GM21528 (cell line): ENCODE measurements around the gene ZFYVE26.
"Not testable (repeated sequence)": the region's sequence is repeated elsewhere in the genome, so short reads cannot be mapped to it uniquely, and the experiment has no call there.

Source experiments
- ATAC-seq: cut with Tn5 transposase; IDR thresholded peaks from one replicate; pipeline ENCODE4 v1.9.1; 2021; ENCODE audit warnings: mild to moderate bottlenecking, moderate library complexity; ENCODE audit not compliant: unreplicated experiment, low FRiP score

ZFYVE26 gene

GRCh38 chr14:67759916-67760315 lies 56.5 kb downstream of the ZFYVE26 start:
- no peak for ATAC-seq

DNA sequence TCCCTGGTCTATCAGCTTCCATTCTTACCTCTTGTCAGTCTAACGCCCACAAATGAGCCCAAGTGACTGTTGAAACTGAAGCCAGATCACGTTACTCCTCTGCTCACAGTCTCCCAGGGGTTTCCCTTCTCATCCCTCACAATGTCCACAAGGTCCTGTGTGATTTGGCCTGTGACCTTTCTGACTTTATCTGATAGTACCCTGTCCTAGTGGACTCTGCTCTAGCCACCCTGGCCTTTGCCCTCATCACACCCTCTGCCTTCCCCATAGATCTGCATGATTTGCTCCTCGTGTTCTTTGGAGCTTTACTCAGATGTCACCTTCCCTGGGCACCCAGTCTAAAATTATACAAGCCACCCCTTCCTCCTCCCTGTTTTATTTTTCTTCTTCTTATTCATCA lies 59.2 kb downstream of the ZFYVE26 start:
- no peak for ATAC-seq

GRCh38 chr14:67756496-67756895 lies 59.9 kb downstream of the ZFYVE26 start:
- no peak for ATAC-seq

- no peak for ATAC-seq
Measured at GRCh38 chr14:67749341-67750084, 66.9 kb downstream of the ZFYVE26 start.

DNA sequence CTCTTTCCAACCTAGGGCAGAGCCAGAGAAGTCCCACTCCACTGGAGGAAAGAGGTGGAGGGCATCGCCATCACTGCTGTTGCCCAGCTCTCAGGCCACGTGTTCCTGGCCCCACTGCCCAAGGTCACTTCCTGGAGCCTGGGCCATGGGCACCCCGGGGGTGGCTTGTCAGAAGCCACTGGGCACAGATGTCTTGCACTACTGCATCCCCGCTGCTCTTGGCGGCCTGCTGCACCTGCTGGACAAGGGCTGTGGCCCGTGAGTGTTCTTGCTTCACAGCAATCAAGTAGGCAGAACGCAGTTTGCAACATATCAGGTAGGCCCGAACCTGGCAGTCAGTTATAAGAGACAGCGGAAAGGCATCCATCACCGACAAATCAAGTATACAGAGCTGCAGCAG lies 68.1 kb downstream of the ZFYVE26 start:
- ATAC-seq = no peak

DNA sequence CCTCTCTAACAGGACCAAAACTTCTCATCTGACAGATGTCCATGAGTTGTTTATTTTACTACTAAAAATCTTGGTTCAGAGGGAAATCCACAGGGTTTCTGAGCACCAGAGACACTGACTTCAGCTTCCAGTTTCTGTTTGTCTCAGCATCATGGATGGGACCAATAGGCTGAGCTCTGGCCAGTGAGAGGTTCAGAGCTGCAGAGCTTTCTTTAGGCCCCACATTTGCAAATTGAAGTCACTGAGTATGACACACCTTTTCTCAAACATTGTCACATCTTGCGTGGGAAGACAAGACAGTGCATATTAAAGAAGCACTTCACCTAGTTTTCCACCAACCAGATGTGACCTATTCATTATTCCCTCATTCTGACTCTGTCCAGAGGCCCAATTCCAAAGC lies 69.5 kb downstream of the ZFYVE26 start:
- ATAC-seq = no peak

DNA sequence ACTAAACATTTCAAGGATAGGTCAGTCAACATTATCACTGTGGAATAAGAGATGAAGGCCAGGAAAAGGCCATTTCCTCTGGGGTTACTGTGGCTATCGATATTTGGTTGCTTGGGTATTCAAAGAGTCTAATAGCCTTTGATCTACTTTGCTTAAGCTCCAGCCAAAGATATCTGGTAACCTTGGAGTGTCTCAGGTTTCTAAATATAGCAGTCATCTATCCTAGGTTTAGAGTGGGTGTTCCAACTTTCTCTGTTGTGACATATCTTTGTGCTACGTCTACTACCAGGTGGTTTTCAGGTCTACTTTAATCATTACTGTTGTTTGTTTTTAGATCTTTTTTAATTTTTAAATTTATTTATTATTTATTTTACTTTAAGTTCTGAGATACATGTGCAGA lies 72.3 kb downstream of the ZFYVE26 start:
- ATAC-seq = no peak

DNA sequence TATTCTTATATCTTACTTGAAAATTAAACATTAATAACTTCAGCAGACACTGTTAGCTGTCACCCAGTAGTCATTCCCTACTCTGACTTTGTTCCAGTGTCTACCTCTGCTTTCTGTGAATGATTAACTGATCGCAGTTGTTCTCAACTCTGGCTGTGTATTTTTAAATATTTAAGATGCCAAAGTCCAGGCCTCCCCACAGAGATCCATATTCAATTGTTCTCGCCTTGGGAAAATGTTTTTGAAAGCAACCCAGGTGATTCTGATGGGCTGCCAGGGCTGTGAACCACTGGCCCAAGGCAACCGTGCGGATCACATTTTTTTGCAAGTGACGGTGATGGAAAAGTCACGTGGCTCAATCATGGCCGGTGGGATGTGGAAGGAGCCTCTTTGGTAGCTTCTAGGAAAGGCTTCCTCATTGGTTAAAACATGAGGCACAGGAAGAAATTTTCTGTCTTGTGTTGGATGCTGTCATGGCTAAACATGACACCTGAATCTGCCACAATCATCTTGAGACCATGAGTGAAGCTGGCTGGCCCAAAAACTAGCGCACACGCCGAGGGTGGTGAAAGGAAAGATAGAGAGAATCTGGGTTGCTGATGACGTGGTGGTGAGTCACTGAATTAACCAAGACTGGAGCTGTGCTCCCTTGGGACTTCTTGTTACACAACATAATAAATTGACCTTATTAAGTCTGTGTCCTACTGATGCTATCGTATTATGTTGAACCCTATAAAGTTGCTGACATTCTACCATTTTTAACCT lies 77.5 kb downstream of the ZFYVE26 start:
- no peak for ATAC-seq

- no peak for ATAC-seq
Measured at GRCh38 chr14:67736771-67737170, 79.6 kb downstream of the ZFYVE26 start.

- no peak for ATAC-seq
Measured at GRCh38 chr14:67735336-67736147, 80.8 kb downstream of the ZFYVE26 start.

DNA sequence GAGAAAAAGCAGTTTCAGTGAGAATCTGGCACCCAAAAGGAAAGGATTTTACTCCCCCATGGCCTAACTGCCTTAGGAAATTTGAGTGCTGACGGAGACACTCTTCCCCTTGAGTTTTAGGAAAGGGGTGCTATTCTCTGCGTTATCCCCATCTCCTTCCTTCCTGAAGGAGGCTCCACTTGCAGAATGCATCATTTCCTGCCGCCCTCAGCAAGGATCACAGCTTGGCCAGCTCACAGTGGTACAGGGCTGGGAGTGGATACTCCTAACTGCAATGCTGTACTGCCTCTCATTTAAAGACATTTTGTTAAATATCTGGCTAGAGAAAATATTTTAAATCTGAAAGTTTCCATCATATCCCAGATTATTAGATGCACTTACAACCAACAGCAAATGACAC lies 81.7 kb downstream of the ZFYVE26 start:
- no peak for ATAC-seq

- ATAC-seq = no peak
Measured at GRCh38 chr14:67733616-67734015, 82.8 kb downstream of the ZFYVE26 start.

DNA sequence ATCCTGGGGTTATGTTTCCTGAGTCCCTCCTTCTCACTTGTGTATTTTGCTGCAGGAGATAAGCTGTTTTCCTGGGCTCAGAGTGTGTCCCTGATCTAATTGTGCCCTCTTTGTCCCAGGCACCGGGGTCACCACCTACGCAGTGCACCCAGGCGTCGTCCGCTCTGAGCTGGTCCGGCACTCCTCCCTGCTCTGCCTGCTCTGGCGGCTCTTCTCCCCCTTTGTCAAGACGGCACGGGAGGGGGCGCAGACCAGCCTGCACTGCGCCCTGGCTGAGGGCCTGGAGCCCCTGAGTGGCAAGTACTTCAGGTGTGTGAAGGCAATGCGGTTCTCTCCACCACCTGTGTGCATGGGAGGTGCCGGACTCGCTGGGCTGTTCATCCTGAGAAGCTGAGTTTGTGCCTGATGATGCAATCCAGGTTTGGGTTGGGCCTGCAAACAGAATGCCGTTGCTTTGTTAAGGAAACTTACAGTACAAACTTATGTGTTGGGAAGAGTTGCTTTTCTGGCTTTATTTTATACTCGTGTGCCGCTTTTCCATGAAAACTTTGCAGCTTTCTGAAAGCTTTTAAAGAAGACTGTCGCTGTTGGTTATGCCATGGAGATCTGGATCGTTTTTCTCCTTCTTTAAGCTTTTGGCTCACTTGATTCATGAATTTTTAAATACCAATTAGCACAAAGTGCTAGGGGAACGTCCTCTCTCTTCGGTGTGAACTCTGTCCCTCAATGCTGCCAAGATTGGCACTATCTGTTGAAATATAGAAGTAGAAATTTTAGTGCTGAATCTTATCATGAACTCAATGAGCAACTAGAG lies 87.1 kb downstream of the ZFYVE26 start:
- ATAC-seq = no peak

DNA sequence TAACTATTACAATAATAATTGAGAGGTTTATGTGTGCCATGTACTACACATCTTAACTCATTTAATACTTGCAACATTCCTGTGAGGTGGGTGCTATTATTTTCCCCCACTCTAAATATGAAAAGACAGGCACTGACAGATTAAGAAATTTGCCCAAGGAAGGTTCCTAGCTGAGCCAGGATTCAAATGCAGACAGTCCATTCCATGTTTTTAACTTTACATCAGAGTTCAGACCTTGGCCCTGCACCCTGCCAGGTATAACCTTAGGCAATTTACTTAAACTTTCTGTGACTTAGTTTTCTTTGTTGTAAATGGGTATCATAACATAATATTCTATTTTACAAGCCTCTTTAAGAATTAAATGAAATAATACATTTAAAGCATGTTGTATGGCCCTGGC lies 88.1 kb downstream of the ZFYVE26 start:
- no peak for ATAC-seq

DNA sequence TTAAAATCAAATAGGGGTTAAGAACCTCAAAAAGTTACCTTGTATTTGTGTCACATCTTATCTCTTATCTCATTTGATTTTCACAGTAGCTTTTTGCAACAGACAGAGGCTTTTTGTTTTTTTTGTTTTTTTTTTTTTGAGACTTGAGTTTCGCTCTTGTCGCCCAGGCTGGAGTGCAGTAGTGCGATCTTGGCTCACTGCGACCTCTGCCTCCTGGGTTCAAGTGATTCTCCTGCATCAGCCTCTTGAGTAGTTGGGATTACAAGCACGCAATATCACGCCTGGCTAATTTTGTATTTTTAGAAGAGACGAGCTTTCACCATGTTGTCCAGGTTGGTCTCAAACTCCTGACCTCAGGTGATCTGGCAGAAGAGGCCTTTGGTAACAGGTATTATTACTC lies 89.0 kb downstream of the ZFYVE26 start:
- no peak for ATAC-seq

DNA sequence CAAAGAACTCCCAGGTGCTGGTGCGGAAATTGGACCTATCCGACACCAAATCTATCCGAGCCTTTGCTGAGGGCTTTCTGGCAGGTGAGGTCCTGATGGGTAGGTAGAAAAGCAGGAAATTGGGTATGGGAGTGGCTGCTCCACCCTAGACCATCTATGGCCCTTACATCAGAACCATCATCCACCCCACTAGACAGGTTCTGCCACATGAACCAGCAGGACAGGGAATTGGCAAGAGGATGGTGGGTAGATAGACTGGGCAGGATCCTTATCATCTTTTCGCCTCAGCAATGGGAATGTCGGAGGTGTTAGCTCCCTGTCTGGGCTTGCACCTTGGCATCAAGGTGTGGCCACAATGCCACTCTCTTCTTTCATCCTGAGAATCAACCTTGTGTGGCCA lies 91.2 kb downstream of the ZFYVE26 start:
- ATAC-seq = no peak

GRCh38 chr14:67722293-67722692 lies 94.1 kb downstream of the ZFYVE26 start:
- no peak for ATAC-seq

- ATAC-seq = no peak
Measured at GRCh38 chr14:67721875-67722274, 94.5 kb downstream of the ZFYVE26 start.

- no peak for ATAC-seq
Measured at GRCh38 chr14:67719866-67720265, 96.5 kb downstream of the ZFYVE26 start.

DNA sequence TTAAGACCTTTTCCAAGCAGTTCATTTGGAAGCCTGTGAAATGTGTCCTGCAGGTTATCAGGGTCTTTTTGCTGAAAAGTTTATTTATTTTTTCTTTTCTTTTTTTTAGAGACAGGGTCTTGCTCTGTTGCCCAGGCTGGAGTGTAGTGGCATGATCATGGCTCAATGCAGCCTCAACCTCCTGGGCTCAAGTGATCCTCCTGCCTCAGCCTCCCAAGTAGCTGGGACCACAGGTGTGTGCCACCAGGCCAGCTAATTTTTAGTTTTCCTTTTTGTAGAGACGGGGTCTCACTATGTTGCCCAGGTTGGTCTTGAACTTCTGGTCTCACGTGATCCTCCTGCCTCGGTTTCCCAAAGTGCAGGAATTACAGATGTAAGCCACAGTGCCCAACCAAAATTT lies 97.0 kb downstream of the ZFYVE26 start:
- not testable (repeated sequence) for ATAC-seq
